Measurements from ENCODE around the gene UNC5CL.
A peak's percentile ranks its signal among the peaks of the same experiment; 100 is the strongest.
"Not testable (repeated sequence)": the region's sequence is repeated elsewhere in the genome, so short reads cannot be mapped to it uniquely, and the experiment has no call there.

UNC5CL gene

DNA sequence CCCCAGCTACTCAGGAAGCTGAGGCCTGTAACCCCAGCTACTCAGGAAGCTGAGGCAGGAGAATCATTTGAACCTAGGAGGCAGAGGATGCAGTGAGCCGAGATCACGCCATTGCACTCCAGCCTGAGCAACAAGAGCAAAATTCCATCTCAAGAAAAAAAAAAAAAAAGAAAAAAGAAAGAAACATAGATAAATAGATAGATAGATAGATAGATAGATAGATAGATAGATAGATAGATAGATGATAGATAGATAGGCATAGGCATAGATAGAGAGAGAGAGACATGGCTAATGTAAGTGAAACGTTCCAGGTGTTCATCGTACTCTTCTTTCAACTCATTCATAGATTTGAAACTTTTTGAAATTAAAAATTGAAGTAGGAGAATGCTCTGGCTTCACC is 32.0 kb downstream of the UNC5CL start:
- not testable (repeated sequence) for DNase-seq (ENCODE audit: low read depth)

DNA sequence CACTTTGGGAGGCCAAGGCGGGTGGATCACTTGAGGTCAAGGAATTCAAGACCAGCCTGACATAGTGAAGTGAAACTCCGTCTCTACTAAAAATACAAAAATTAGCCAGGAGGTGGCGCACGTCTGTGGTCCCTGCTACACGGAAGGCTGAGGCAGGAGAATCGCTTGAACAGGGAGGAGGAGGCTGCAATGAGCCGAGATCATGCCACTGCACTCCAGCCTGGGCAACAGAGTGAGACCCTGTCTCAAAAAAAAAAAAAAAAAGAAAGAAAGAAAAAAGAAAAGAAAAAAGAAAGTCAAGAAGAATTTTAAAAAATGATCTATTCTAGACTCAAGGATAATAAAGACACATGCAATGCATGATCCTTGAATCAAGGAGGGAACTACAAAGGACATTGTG is 32.8 kb downstream of the UNC5CL start:
- peak; percentile 48 for DNase-seq (ENCODE audit: low read depth)

- DNase-seq (ENCODE audit: low read depth), result no peak
These were observed 36.9 kb downstream of the UNC5CL start for GRCh38 chr6:41002168-41002567.

- DNase-seq (ENCODE audit: low read depth), result no peak
These were observed 38.8 kb downstream of the UNC5CL start for GRCh38 chr6:41000248-41000647.

- no peak for DNase-seq (ENCODE audit: low read depth)
These were observed 39.5 kb downstream of the UNC5CL start for GRCh38 chr6:40999569-40999968.

DNA sequence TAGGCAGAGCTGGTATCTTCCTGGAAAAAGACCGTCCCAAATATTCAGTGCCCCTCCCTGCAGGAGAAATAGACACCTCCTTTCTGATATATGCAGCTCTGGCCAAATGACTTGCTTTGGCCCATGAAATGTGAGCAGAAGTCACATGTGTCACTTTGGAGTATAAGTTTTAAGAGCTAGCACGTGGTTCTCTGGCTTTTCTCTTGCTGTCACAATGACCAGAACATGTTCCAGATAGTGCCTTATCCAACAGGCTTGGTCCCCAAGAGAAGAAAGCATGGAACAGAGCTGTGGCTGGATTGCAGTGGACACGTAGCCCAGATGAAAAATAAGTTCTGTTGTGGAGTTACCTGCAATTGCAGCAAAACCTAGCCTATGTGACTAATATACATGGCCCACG is 40.4 kb downstream of the UNC5CL start:
- DNase-seq (ENCODE audit: low read depth), result no peak

DNA sequence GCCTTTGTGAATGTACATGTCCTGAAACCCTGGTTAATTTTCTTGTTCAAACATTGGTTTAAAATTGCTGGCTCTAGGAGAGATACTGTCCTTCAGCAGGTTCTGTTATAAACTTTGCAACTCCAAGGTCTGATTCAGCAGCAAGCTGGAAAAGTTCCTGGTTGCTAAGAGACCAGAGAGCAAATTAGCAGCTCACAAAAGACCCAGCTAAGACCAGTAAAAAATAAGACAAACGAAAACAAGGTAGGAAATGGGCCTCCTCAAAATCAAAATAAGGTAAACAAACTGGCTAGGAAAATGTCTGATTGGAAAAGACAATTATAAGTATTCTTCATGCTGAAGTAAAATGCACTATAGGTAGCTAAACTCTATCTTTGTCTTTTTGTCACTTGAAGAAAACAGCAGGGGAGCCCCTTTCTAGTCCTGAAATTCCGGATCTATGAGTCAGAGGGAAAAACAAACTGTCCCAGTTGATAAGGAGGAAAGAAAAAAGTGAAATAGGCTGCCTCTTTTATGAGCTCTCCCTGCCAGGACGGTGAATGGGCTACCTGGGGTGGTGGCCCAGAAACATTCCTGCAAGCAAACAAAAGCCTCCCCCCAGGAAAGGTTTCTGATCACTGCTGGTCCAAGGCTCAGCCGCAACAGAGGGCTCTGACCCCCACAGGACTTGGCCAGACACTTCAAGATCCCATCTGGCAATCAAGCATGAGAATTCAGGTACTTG is 41.6 kb downstream of the UNC5CL start:
- DNase-seq (ENCODE audit: low read depth), result no peak

- no peak for DNase-seq (ENCODE audit: low read depth)
These were observed 42.3 kb downstream of the UNC5CL start for GRCh38 chr6:40996591-40997233.

DNA sequence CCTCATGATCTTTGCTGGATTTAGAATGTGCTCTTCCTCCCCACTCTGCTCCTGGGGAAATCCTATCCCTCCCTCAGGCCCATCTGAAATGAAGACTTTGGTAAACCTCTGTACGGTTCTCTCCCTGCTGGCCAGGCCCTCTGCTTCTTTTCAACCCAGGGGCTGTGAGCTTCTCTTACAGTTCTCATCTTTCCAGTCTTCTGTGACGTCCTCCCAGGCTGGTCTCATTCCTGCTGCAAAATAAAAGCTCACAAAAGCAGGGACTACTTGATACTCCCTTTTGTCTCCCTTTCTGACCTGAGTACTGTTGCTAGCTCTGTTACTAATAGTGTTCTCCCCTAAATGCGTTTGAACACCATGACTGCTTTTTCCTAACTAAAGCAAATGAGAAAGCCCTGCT is 46.3 kb downstream of the UNC5CL start:
- DNase-seq (ENCODE audit: low read depth), result no peak

DNA sequence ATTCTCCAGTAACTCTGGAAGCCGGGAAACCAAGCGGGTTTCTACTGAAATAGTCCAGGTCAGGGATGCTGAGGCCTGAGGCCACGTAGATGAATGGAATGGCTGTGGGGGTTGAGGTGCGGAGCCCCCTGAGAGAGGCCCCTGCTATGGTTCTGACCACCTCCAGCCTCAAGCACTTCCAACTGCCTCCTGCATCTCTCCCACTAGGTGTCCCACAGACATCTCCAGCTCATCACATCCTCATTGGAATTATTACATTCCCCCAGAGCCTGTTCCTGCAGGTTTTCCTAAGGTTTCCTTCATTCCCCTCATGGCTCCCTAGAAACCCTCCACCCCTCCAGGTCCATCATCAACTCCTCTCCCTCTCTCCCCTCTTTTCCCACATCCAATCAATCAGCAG is 48.7 kb downstream of the UNC5CL start:
- no peak for DNase-seq (ENCODE audit: low read depth)

GRCh38 chr6:40989204-40990169 is 49.5 kb downstream of the UNC5CL start:
- DNase-seq (ENCODE audit: low read depth), result no peak

DNA sequence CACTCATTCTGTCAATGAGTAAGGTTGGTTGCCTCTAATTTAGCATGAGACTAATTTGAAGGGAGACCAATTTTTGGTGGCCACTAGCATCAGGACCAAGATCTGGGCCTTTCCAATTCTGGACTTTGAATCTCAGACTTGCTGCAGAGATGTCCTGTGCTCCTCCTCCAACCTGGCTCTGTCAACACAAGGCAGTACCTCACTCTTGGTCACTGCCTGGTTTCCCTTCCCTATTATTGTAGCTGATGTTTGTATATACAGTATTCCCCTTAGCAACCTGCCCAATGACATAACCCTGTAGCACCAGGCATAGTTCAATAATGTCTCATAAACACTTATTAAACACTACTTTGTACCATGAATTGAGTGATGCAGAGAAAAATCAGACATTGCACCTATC is 50.4 kb downstream of the UNC5CL start:
- DNase-seq (ENCODE audit: low read depth), result no peak

GRCh38 chr6:40986921-40987819 is 51.9 kb downstream of the UNC5CL start:
- DNase-seq (ENCODE audit: low read depth), result no peak

DNA sequence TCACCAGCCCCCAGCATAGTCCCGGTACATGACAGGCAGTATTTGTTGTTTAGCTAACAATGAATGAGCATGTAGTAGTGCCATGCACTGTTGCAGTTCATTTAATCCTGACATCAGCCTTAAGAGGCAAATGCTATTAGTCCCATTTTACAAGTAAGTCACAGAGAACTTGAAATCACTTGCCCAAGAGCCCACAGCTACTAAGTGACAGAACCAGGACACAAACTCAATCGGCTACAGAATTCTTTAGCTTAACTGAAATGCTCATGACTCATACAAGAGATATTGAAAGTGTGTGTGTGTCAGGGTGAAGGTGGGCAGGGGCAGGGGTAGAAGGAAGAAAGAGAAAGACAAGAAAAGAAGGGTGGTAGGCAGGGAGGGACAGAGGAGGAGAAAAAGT is 52.7 kb downstream of the UNC5CL start:
- no peak for DNase-seq (ENCODE audit: low read depth)

GRCh38 chr6:40983752-40984151 is 55.3 kb downstream of the UNC5CL start:
- no peak for DNase-seq (ENCODE audit: low read depth)

GRCh38 chr6:40982917-40983316 is 56.1 kb downstream of the UNC5CL start:
- no peak for DNase-seq (ENCODE audit: low read depth)

DNA sequence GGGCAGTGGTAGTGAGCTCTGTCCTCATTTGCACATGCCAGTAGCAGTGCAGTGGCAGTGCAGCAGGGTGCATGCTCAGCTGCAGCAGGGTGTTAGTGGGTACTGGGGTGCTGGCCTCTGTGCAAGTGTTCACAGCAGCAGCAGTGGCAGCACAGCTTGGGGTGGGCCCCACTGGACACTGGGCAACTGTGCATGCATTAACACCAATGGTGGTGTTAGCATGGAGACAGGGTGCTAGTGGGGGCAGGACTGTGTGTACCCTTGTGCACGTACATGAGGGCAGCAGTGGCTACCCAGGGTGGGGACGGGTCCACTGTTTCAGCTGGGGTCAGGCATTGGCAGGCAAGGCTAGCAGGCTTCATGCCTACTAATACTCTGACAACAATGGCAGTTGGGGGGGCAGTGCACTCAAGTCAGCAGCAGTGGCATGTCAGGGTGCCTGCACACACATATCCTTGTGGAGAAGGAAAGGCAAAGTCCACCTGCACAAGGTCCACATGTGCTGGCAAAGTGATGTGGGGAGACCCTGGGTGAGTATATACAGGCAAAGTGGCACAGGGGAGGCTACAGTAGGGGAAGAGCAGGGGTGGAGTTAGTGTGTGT is 60.2 kb downstream of the UNC5CL start:
- DNase-seq (ENCODE audit: low read depth), result no peak

DNA sequence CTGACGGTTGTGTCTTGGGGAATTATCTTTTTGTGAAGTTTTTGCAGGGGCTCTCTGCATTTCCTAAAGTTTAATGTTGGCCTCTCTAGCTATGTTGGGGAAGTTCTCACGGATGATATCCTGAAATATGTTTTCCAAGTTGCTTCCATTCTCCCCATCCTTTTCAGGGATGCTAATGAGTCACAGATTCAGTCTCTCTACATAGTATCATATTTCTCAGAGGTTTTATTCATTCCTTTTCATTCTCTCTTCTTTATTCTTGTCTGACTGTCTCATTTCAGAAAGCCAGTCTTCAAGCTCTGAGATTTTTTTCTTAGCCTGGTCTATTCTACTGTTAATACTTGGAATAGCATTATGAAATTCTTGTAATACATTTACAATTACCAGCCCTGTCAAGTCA is 61.3 kb downstream of the UNC5CL start:
- no peak for DNase-seq (ENCODE audit: low read depth)

DNA sequence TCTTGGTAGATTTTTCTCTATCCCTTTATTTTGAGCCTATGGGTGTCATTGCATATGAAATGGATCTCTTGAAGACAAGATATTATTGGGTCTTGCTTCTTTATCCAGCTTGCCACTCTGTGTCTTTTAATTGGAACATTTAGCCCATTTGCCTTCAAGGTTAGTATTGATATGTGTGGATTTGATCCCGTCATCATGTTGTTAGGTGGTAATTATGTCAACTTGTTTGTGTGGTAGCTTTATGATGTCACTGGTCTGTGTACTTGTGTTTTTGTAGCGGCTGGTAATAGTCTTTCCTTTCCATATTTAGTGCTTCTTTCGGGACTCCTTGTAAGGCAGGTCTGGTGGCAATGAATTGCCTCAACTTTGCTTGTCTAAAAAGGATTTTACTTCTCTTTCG is 61.9 kb downstream of the UNC5CL start:
- no peak for DNase-seq (ENCODE audit: low read depth)
